Glutamatergic neuron (in vitro differentiated cells): ENCODE measurements around the gene SOX5. TPM values are rescaled to one million over a fixed set of nuclear protein-coding genes. Genes with fewer than 3 reads are reported as not detected.

Experiments used
- DNase-seq: peaks from one replicate; pipeline ENCODE4 v3.0.0; 2022
- H3K27ac Mint-ChIP-seq: one replicate; pipeline ENCODE4 v1.8.0; 2020; ENCODE audit warnings: mild to moderate bottlenecking, mixed read lengths, inconsistent platforms; ENCODE audit not compliant: unreplicated experiment
- H3K27me3 Mint-ChIP-seq: one replicate; pipeline ENCODE4 v1.8.0; 2020; ENCODE audit warnings: mild to moderate bottlenecking, moderate library complexity, mixed read lengths, inconsistent platforms; ENCODE audit not compliant: unreplicated experiment
- H3K36me3 Mint-ChIP-seq: one replicate; pipeline ENCODE4 v1.8.0; 2020; ENCODE audit warnings: mild to moderate bottlenecking, mixed read lengths, inconsistent platforms; ENCODE audit not compliant: unreplicated experiment
- H3K4me1 Mint-ChIP-seq: one replicate; pipeline ENCODE4 v1.8.0; 2020; ENCODE audit warnings: mild to moderate bottlenecking, low read depth, mixed read lengths, inconsistent platforms; ENCODE audit not compliant: unreplicated experiment
- H3K4me3 Mint-ChIP-seq: one replicate; pipeline ENCODE4 v1.8.0; 2020; ENCODE audit warnings: mild to moderate bottlenecking, mixed read lengths, inconsistent platforms; ENCODE audit not compliant: unreplicated experiment
- H3K9me3 Mint-ChIP-seq: one replicate; pipeline ENCODE4 v1.8.0; 2020; ENCODE audit warnings: mild to moderate bottlenecking, moderate library complexity, mixed read lengths, inconsistent platforms; ENCODE audit not compliant: unreplicated experiment
- CTCF ChIP-seq: fragments of 200-600 bp; sonication (generic); IDR thresholded peaks from one replicate; pipeline ENCODE4 v1.5.0; 2021; ENCODE audit not compliant: partially characterized antibody, unreplicated experiment
- total RNA-seq: library from RNA; stranded (reverse); fragmentation: NEBNext Ultra II Directional; extraction: Animal tissue kit (Norgen Biotek cat#: 25700); gene quantifications from one replicate; pipeline ENCODE4 v1.2.1, GENCODE V29; 2021; ENCODE audit not compliant: unreplicated experiment

The SOX5 gene
- total RNA-seq, 1 donor from 2014 or later: 118 TPM

- TF ChIP-seq CTCF: no peak
- Mint-ChIP-seq H3K4me3 (no peak overlapping the region), H3K27me3 (peaks cover 4% of the 10 kb centered on the region), H3K27ac (no peak overlapping the region), H3K4me1 (no peaks in the 10 kb centered on the region), H3K36me3 (no peaks in the 10 kb centered on the region), H3K9me3 (peaks cover 2% of the 10 kb centered on the region)
- DNase-seq: no peak
These were observed 370.2 kb downstream of the SOX5 start for GRCh38 chr12:23579257-23579656.

GRCh38 chr12:23576372-23576771 lies 373.1 kb downstream of the SOX5 start:
- Mint-ChIP-seq H3K9me3 (no peaks in the 10 kb centered on the region), H3K4me1 (peaks cover 2% of the 10 kb centered on the region), H3K4me3 (no peak overlapping the region), H3K27ac (no peak overlapping the region), H3K27me3 (peaks cover 4% of the 10 kb centered on the region), H3K36me3 (no peaks in the 10 kb centered on the region)
- no peak for TF ChIP-seq CTCF
- no peak for DNase-seq

- H3K36me3 Mint-ChIP-seq: peaks cover 16% of the 10 kb centered on the region
- H3K9me3 Mint-ChIP-seq: peaks cover 3% of the 10 kb centered on the region
- no peak for DNase-seq
- no peak overlapping the region for H3K4me3 Mint-ChIP-seq
- TF ChIP-seq CTCF: no peak
- H3K4me1 Mint-ChIP-seq: peaks cover 24% of the 10 kb centered on the region
- no peak overlapping the region for H3K27ac Mint-ChIP-seq
- peaks cover 5% of the 10 kb centered on the region for H3K27me3 Mint-ChIP-seq
These were observed 380.1 kb downstream of the SOX5 start for GRCh38 chr12:23569356-23569755.

GRCh38 chr12:23566133-23566532 lies 383.3 kb downstream of the SOX5 start:
- TF ChIP-seq CTCF: no peak
- Mint-ChIP-seq H3K27me3 (peaks cover 7% of the 10 kb centered on the region), H3K4me3 (no peak overlapping the region), H3K36me3 (peaks cover 16% of the 10 kb centered on the region), H3K9me3 (peaks cover 6% of the 10 kb centered on the region), H3K4me1 (peaks cover 34% of the 10 kb centered on the region), H3K27ac (peak overlapping the region; percentile 97)
- no peak for DNase-seq

GRCh38 chr12:23564451-23565152 lies 384.9 kb downstream of the SOX5 start:
- Mint-ChIP-seq H3K27ac (peak overlapping the region; percentile 97), H3K9me3 (peaks cover 6% of the 10 kb centered on the region), H3K4me1 (peaks cover 38% of the 10 kb centered on the region), H3K27me3 (peaks cover 6% of the 10 kb centered on the region), H3K36me3 (peaks cover 14% of the 10 kb centered on the region), H3K4me3 (peak overlapping the region; percentile 66)
- no peak for TF ChIP-seq CTCF
- peak; percentile 23 for DNase-seq
